ENCODE data around the gene KDSR. TPM values are rescaled to one million over a fixed set of nuclear protein-coding genes. Genes with fewer than 3 reads are reported as not detected.
"Not testable (repeated sequence)": the region's sequence is repeated elsewhere in the genome, so short reads cannot be mapped to it uniquely, and the experiment has no call there.

KDSR gene
- total RNA-seq, 1 experiment from 2014 or later = 23.7 TPM

- Histone ChIP-seq H3K9me3 (no peaks in the 10 kb centered on the region), H3K27me3 (no peaks in the 10 kb centered on the region)
- DNase-seq = no peak
Observed at GRCh38 chr18:63376538-63376937, 9.5 kb upstream of the KDSR start.

GRCh38 chr18:63374540-63374939 lies 7.5 kb upstream of the KDSR start:
- Histone ChIP-seq H3K4me3 (no peak overlapping the region), H3K9me3 (no peaks in the 10 kb centered on the region), H3K27me3 (no peaks in the 10 kb centered on the region), H3K36me3 (no peaks in the 10 kb centered on the region)
- no peak for DNase-seq

More at GRCh38 chr18:63376538-63376937, 9.5 kb upstream of the KDSR start:
- Histone ChIP-seq H3K36me3 (no peaks in the 10 kb centered on the region), H3K4me3 (no peak overlapping the region)

- Histone ChIP-seq H3K4me3 (no peak overlapping the region), H3K36me3 (no peaks in the 10 kb centered on the region), H3K9me3 (no peaks in the 10 kb centered on the region), H3K27me3 (no peaks in the 10 kb centered on the region)
- no peak for DNase-seq
Observed at GRCh38 chr18:63373161-63373560, 6.2 kb upstream of the KDSR start.

GRCh38 chr18:63368611-63369010 lies 1.6 kb upstream of the KDSR start:
- H3K4me3 ChIP-seq = peak overlapping the region; percentile 78

GRCh38 chr18:63366213-63367052 lies 573 bp downstream of the KDSR start:
- Histone ChIP-seq H3K4me3 (peak overlapping the region; percentile 78), H3K9me3 (no peaks in the 10 kb centered on the region), H3K36me3 (peaks cover 23% of the 10 kb centered on the region), H3K27me3 (no peaks in the 10 kb centered on the region)
- peak; percentile 78 for DNase-seq

More at GRCh38 chr18:63368611-63369010, 1.6 kb upstream of the KDSR start:
- no peak for DNase-seq
- Histone ChIP-seq H3K27me3 (no peaks in the 10 kb centered on the region), H3K36me3 (peaks cover 12% of the 10 kb centered on the region; the same call in 1 of the 2 replicates), H3K9me3 (no peaks in the 10 kb centered on the region)

GRCh38 chr18:63365876-63366212 lies 1.2 kb downstream of the KDSR start:
- H3K9me3 ChIP-seq = no peaks in the 10 kb centered on the region
- H3K4me3 ChIP-seq = peak overlapping the region; percentile 78
- H3K27me3 ChIP-seq = no peaks in the 10 kb centered on the region
- DNase-seq = peak; percentile 8
- peaks cover 23% of the 10 kb centered on the region for H3K36me3 ChIP-seq

- no peak for DNase-seq
- Histone ChIP-seq H3K9me3 (no peaks in the 10 kb centered on the region), H3K27me3 (no peaks in the 10 kb centered on the region), H3K36me3 (peaks cover 38% of the 10 kb centered on the region), H3K4me3 (no peak overlapping the region)
Observed at GRCh38 chr18:63363951-63364350, 3.1 kb downstream of the KDSR start.

GRCh38 chr18:63363420-63363819 lies 3.6 kb downstream of the KDSR start:
- not testable (repeated sequence) for DNase-seq, H3K4me3 ChIP-seq

GRCh38 chr18:63356272-63356896 lies 10.6 kb downstream of the KDSR start:
- peaks cover 54% of the 10 kb centered on the region for H3K36me3 ChIP-seq
- H3K27me3 ChIP-seq = no peaks in the 10 kb centered on the region
- no peaks in the 10 kb centered on the region for H3K9me3 ChIP-seq
- DNase-seq = no peak
- no peak overlapping the region for H3K4me3 ChIP-seq

More at GRCh38 chr18:63363420-63363819, 3.6 kb downstream of the KDSR start:
- H3K9me3 ChIP-seq, H3K27me3 ChIP-seq: not testable (repeated sequence)
- H3K36me3 ChIP-seq = peaks cover 38% of the 10 kb centered on the region

GRCh38 chr18:63350230-63350629 lies 16.8 kb downstream of the KDSR start:
- peaks cover 43% of the 10 kb centered on the region for H3K36me3 ChIP-seq
- DNase-seq = no peak
- no peaks in the 10 kb centered on the region for H3K9me3 ChIP-seq
- no peaks in the 10 kb centered on the region for H3K27me3 ChIP-seq
- H3K4me3 ChIP-seq = no peak overlapping the region

GRCh38 chr18:63348508-63349136 lies 18.4 kb downstream of the KDSR start:
- H3K36me3 ChIP-seq = peaks cover 33% of the 10 kb centered on the region
- H3K27me3 ChIP-seq = no peaks in the 10 kb centered on the region
- H3K4me3 ChIP-seq = no peak overlapping the region
- DNase-seq = no peak
- no peaks in the 10 kb centered on the region for H3K9me3 ChIP-seq

GRCh38 chr18:63346480-63347183 lies 20.4 kb downstream of the KDSR start:
- DNase-seq = no peak
- H3K4me3 ChIP-seq = no peak overlapping the region
- H3K36me3 ChIP-seq = peaks cover 20% of the 10 kb centered on the region
- no peaks in the 10 kb centered on the region for H3K27me3 ChIP-seq
- H3K9me3 ChIP-seq = no peaks in the 10 kb centered on the region

- Histone ChIP-seq H3K9me3 (no peaks in the 10 kb centered on the region), H3K4me3 (no peak overlapping the region), H3K27me3 (no peaks in the 10 kb centered on the region), H3K36me3 (peaks cover 16% of the 10 kb centered on the region)
- DNase-seq = peak; percentile 2
Observed at GRCh38 chr18:63346031-63346430, 21.0 kb downstream of the KDSR start.

- Histone ChIP-seq H3K4me3 (no peak overlapping the region), H3K36me3 (peaks cover 25% of the 10 kb centered on the region), H3K27me3 (no peaks in the 10 kb centered on the region), H3K9me3 (no peaks in the 10 kb centered on the region)
- DNase-seq = no peak
Observed at GRCh38 chr18:63344918-63345317, 22.1 kb downstream of the KDSR start.

- DNase-seq = no peak
- Histone ChIP-seq H3K27me3 (no peaks in the 10 kb centered on the region), H3K4me3 (no peak overlapping the region), H3K36me3 (peaks cover 23% of the 10 kb centered on the region), H3K9me3 (no peaks in the 10 kb centered on the region)
Observed at GRCh38 chr18:63344263-63344662, 22.7 kb downstream of the KDSR start.

- H3K36me3 ChIP-seq = peaks cover 34% of the 10 kb centered on the region
- no peak for DNase-seq
Observed at GRCh38 chr18:63342206-63342605, 24.8 kb downstream of the KDSR start.

More at GRCh38 chr18:63342206-63342605, 24.8 kb downstream of the KDSR start:
- Histone ChIP-seq H3K9me3 (no peaks in the 10 kb centered on the region), H3K4me3 (no peak overlapping the region), H3K27me3 (no peaks in the 10 kb centered on the region)

Measured in MG63 (cell line).